Cardiac fibroblast (primary cell): ENCODE measurements around the gene HABP4.

Experiments used
- DNase-seq, 2 donors: peaks; one replicate each; pipeline versions ENCODE4 v3.0.0 to v3.0.0-alpha.2; 2010; ENCODE audit warnings: low read depth in 2 of 2
- H3K4me3 ChIP-seq, 2 donors: replicated peaks in 1 of 2; 1 replicate in 1 of 2; 2 replicates in 1 of 2; pipeline ENCODE4 v1.5.1; 2011; ENCODE audit warnings: low read depth in 2 of 2, low read length in 2 of 2, mild to moderate bottlenecking in 2 of 2, moderate library complexity in 1 of 2
- CTCF ChIP-seq: IDR thresholded peaks from one replicate; pipeline ENCODE4 v1.5.1; 2011; ENCODE audit warnings: low read depth, mild to moderate bottlenecking, low read length, inconsistent platforms

Gene HABP4

GRCh38 chr9:96417051-96417586 lies 32.9 kb upstream of the HABP4 start:
- no peak for TF ChIP-seq CTCF
- peak overlapping the region; percentile 88 to 93 for H3K4me3 ChIP-seq

GRCh38 chr9:96417661-96418082 lies 32.3 kb upstream of the HABP4 start:
- no peak for TF ChIP-seq CTCF
- DNase-seq, result peak in 1 of 2 donors; percentile 7

More at GRCh38 chr9:96417051-96417586, 32.9 kb upstream of the HABP4 start:
- DNase-seq, result peak; percentile 78 to 82

GRCh38 chr9:96418083-96418919 lies 31.7 kb upstream of the HABP4 start, which contains the start of gene ZNF367:
Gene ZNF367, minus strand, starts transcription at chr9:96418370. Its CDS starts 338 bp downstream, at chr9:96418032.
- peak; percentile 97 to 99 for DNase-seq
- no peak for TF ChIP-seq CTCF
- peak within 1 kb of the TSS; percentile 88 to 93 for H3K4me3 ChIP-seq

More at GRCh38 chr9:96417661-96418082, 32.3 kb upstream of the HABP4 start:
- H3K4me3 ChIP-seq, result peak overlapping the region; percentile 88 to 93

- peak; percentile 50 to 65 for DNase-seq
- no peak for TF ChIP-seq CTCF
- peak overlapping the region; percentile 72 to 85 for H3K4me3 ChIP-seq
Observed at GRCh38 chr9:96418920-96419690, 30.9 kb upstream of the HABP4 start.

GRCh38 chr9:96419691-96419969 lies 30.3 kb upstream of the HABP4 start:
- H3K4me3 ChIP-seq, result peak overlapping the region in 1 of 2 donors; percentile 72
- DNase-seq, result no peak
- TF ChIP-seq CTCF, result no peak

GRCh38 chr9:96420468-96421219 lies 29.3 kb upstream of the HABP4 start:
- TF ChIP-seq CTCF, result no peak
- H3K4me3 ChIP-seq, result no peak overlapping the region
- DNase-seq, result peak; percentile 95 to 97
